Panc1 (cell line): ENCODE results near the gene SHC4.

Source experiments
- SIN3A ChIP-seq: IDR thresholded peaks from 2 replicates; pipeline ENCODE4 v1.6.1; 2012; ENCODE audit warnings: low read depth, mild to moderate bottlenecking, low read length, moderate library complexity, borderline replicate concordance; ENCODE audit not compliant: insufficient read depth
- TCF7L2 ChIP-seq: IDR thresholded peaks from 2 replicates; pipeline ENCODE4 v1.6.1; 2011; ENCODE audit warnings: mild to moderate bottlenecking, low read depth, low read length, inconsistent platforms
- TF ChIP-seq, protein P1 (sequence below): fragments of 450-650 bp; IDR thresholded peaks from 2 replicates; pipeline ENCODE4 v1.5.1; 2017; ENCODE audit warnings: mild to moderate bottlenecking
- TF ChIP-seq, protein P2 (sequence below), 2 experiments: IDR thresholded peaks; 2 replicates each; pipeline ENCODE4 v1.6.1; 2011 to 2012; ENCODE audit warnings: low read depth in 2 of 2, control low read depth in 1 of 2, low read length in 1 of 2, mild to moderate bottlenecking in 1 of 2, moderate library complexity in 1 of 2; ENCODE audit not compliant: insufficient read depth in 1 of 2

DNA sequence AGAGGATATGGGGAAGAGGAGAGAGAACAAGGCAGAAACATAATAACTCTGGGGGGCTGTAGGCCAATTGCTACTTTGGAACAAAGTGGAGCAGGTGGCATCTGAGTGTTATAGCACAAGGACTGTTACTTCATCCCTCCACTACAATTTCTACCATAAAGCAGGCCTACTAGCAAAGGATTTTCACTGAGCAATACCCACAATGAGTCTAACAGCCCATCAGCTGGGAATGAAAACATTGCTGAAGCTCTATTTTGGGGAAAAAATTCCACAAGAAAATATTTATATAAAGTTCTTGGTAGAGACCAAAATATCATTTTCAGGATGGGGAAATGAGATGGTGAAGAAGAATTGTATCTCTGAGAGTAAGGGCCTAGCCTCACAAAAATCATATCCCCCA is 3.6 kb upstream of the SHC4 start:
- TF ChIP-seq, protein P1, sequence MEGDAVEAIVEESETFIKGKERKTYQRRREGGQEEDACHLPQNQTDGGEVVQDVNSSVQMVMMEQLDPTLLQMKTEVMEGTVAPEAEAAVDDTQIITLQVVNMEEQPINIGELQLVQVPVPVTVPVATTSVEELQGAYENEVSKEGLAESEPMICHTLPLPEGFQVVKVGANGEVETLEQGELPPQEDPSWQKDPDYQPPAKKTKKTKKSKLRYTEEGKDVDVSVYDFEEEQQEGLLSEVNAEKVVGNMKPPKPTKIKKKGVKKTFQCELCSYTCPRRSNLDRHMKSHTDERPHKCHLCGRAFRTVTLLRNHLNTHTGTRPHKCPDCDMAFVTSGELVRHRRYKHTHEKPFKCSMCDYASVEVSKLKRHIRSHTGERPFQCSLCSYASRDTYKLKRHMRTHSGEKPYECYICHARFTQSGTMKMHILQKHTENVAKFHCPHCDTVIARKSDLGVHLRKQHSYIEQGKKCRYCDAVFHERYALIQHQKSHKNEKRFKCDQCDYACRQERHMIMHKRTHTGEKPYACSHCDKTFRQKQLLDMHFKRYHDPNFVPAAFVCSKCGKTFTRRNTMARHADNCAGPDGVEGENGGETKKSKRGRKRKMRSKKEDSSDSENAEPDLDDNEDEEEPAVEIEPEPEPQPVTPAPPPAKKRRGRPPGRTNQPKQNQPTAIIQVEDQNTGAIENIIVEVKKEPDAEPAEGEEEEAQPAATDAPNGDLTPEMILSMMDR, result no peak
- no peak for TF ChIP-seq TCF7L2
- no peak for TF ChIP-seq SIN3A
- TF ChIP-seq, protein P2, sequence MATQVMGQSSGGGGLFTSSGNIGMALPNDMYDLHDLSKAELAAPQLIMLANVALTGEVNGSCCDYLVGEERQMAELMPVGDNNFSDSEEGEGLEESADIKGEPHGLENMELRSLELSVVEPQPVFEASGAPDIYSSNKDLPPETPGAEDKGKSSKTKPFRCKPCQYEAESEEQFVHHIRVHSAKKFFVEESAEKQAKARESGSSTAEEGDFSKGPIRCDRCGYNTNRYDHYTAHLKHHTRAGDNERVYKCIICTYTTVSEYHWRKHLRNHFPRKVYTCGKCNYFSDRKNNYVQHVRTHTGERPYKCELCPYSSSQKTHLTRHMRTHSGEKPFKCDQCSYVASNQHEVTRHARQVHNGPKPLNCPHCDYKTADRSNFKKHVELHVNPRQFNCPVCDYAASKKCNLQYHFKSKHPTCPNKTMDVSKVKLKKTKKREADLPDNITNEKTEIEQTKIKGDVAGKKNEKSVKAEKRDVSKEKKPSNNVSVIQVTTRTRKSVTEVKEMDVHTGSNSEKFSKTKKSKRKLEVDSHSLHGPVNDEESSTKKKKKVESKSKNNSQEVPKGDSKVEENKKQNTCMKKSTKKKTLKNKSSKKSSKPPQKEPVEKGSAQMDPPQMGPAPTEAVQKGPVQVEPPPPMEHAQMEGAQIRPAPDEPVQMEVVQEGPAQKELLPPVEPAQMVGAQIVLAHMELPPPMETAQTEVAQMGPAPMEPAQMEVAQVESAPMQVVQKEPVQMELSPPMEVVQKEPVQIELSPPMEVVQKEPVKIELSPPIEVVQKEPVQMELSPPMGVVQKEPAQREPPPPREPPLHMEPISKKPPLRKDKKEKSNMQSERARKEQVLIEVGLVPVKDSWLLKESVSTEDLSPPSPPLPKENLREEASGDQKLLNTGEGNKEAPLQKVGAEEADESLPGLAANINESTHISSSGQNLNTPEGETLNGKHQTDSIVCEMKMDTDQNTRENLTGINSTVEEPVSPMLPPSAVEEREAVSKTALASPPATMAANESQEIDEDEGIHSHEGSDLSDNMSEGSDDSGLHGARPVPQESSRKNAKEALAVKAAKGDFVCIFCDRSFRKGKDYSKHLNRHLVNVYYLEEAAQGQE (IDR thresholded peaks at IDR 0.05; ENCODE audit: insufficient read depth in 1 of 2, low read depth in 2 of 2, low read length in 1 of 2), result no peak
